ENCODE data around the gene TICAM1. TPM values are rescaled to one million over a fixed set of nuclear protein-coding genes. Genes with fewer than 3 reads are reported as not detected.

TICAM1 gene
- total and polyA plus RNA-seq, 2 of the 13 experiments (the other 11 are each of a cell fraction or from before 2014, with no cell fraction given), result 0.33 to 0.95 TPM

DNA sequence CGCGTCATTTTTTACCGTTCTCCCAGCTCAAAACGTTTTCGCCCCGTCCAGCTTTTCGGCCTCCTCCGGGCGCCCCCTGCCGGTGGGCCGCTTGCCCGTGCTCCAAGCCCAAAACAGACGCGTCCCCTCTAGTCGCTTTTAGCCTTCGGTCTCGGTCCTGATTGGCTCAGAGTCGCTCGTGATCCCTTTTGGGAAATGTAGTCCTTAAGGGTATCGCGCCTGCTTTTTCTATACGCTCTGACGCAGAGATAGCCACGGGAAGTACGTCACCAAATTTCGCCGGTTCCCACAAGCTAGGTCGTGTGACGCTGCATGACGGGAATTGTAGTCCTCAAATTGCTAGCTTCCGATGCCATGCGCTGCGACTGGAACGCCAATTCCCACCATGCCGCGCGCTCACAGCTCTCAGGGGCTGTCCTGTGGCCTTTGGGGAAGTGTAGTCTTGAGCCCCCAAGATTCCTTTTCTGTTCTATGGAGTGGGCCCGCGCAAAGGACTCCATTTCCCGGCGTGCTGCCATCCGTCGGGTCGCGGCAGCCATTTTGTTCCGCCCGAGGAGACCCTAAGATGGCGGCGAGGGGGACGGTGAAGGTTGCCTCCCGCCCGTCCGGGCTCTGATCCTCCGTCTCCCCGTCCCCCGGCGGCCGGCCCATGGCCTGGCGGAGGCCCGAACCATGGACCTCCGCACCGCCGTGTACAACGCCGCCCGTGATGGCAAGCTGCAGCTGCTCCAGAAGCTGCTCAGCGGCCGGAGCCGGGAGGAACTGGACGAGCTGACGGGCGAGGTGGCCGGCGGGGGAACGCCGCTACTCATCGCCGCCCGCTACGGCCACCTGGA lies 40.1 kb downstream of the TICAM1 start, which contains the start of gene FEM1A (continued):
- TF ChIP-seq, protein P1, sequence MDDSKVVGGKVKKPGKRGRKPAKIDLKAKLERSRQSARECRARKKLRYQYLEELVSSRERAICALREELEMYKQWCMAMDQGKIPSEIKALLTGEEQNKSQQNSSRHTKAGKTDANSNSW (CRISPR knock-in tag; IDR thresholded peaks at IDR 0.05; ENCODE audit: borderline replicate concordance), result no peak
- TF ChIP-seq E2F1 (CRISPR knock-in tag; IDR thresholded peaks at IDR 0.05), result no peak
- no peak for TF ChIP-seq MTA3 (CRISPR knock-in tag; IDR thresholded peaks at IDR 0.05)
- TF ChIP-seq NPAS2 (CRISPR knock-in tag; IDR thresholded peaks at IDR 0.05; ENCODE audit: borderline replicate concordance), result no peak
- TF ChIP-seq NAIF1 (CRISPR knock-in tag; IDR thresholded peaks at IDR 0.05; ENCODE audit: borderline replicate concordance), result no peak
- no peak for TF ChIP-seq ZNF570 (CRISPR knock-in tag; IDR thresholded peaks at IDR 0.05; ENCODE audit: borderline replicate concordance)
- TF ChIP-seq ZNF367 (CRISPR knock-in tag; IDR thresholded peaks at IDR 0.05; ENCODE audit: borderline replicate concordance), result no peak
- TF ChIP-seq ZNF446 (CRISPR knock-in tag; IDR thresholded peaks at IDR 0.05), result no peak
- no peak for TF ChIP-seq ZKSCAN1 (IDR thresholded peaks at IDR 0.05; ENCODE audit: low read length)
- no peak for TF ChIP-seq ZNF138 (CRISPR knock-in tag; IDR thresholded peaks at IDR 0.05; ENCODE audit: low read depth)
- peak in 1 of 2 experiments; percentile 32; a peak in 1 of 4 replicates for TF ChIP-seq EP300 (IDR thresholded peaks at IDR 0.05; ENCODE audit: low read depth in 2 of 2, low read length in 2 of 2)
- TF ChIP-seq EP300 (CRISPR knock-in tag; IDR thresholded peaks at IDR 0.05; ENCODE audit: borderline replicate concordance), result no peak
- peak; percentile 89 for TF ChIP-seq RAD21 (CRISPR knock-in tag; IDR thresholded peaks at IDR 0.05)
- TF ChIP-seq ZNF501 (CRISPR knock-in tag; IDR thresholded peaks at IDR 0.05), result peak; percentile 99
- no peak for TF ChIP-seq ARNT (IDR thresholded peaks at IDR 0.05)
- TF ChIP-seq ZNF512B (CRISPR knock-in tag; IDR thresholded peaks at IDR 0.05; ENCODE audit: borderline replicate concordance), result no peak
- TF ChIP-seq, protein P2, sequence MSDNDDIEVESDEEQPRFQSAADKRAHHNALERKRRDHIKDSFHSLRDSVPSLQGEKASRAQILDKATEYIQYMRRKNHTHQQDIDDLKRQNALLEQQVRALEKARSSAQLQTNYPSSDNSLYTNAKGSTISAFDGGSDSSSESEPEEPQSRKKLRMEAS (IDR thresholded peaks at IDR 0.05), result no peak; the same call in 1 of the 2 replicates
- no peak for TF ChIP-seq ZNF20 (CRISPR knock-in tag; IDR thresholded peaks at IDR 0.05)
- peak; percentile 17; the same call in 1 of the 2 replicates for TF ChIP-seq RXRB (CRISPR knock-in tag; IDR thresholded peaks at IDR 0.05; ENCODE audit: borderline replicate concordance)
- no peak for TF ChIP-seq MATR3 (CRISPR knock-in tag; IDR thresholded peaks at IDR 0.05)

Measured in HepG2 (cell line).